Measurements from ENCODE around the gene BCAN.
A peak's percentile ranks its signal among the peaks of the same experiment; 100 is the strongest.

BCAN gene

GRCh38 chr1:156596426-156596825 is 45.5 kb upstream of the BCAN start:
- ChIA-PET CTCF (interaction anchor here (1.6 to 7.7 kb wide), 3 partner anchors 9 to 13 kb away, joined by 5 to 63 read pairs (median 7); no protein-coding TSS in a partner anchor), POLR2A (interaction anchor here (0.6 kb wide), 1 partner anchor 29 kb away, joined by 3 read pairs; no protein-coding TSS in a partner anchor)
- Histone ChIP-seq H3K9me3 (ENCODE audit: control extremely low read depth in 1 of 5, control insufficient read depth in 4 of 5, insufficient read depth in 2 of 5, low read depth in 1 of 5, low read length in 4 of 5) (no peaks in the 10 kb centered on the region), H3K36me3 (ENCODE audit: control insufficient read depth in 4 of 4, insufficient read depth in 4 of 4, low read length in 3 of 4) (peaks cover 3 to 65% (median 44%) of the 10 kb centered on the region in 4 experiments), H3K27me3 (replicated peaks in 2 of 5; ENCODE audit: control insufficient read depth in 4 of 5, insufficient read depth in 5 of 5, low read length in 4 of 5) (no peaks in the 10 kb centered on the region), H3K4me1 (ENCODE audit: control extremely low read depth in 1 of 4, control insufficient read depth in 4 of 4, insufficient read depth in 4 of 4, low read length in 3 of 4) (peaks cover 3 to 27% (median 26%) of the 10 kb centered on the region in 4 experiments), H3K27ac (ENCODE audit: insufficient read depth in 1 of 2, low read depth in 1 of 2, low read length in 2 of 2, poor library complexity in 1 of 2, severe bottlenecking in 2 of 2) (no peak overlapping the region), H3K4me3 (ENCODE audit: control insufficient read depth in 1 of 7, extremely low read depth in 1 of 7, insufficient read depth in 4 of 7, low read depth in 2 of 7, low read length in 6 of 7) (no peak overlapping the region)
- no peak for DNase-seq
- 80% methylated on average over 1 of the region's 3 CpGs for WGBS (ENCODE audit: insufficient coverage)

GRCh38 chr1:156598125-156598524 is 43.8 kb upstream of the BCAN start:
- WGBS (ENCODE audit: insufficient coverage): 96% methylated on average over 5 of the region's 5 CpGs
- H3K27me3 ChIP-seq (replicated peaks in 2 of 5; ENCODE audit: control insufficient read depth in 4 of 5, insufficient read depth in 5 of 5, low read length in 4 of 5): no peaks in the 10 kb centered on the region
- H3K9me3 ChIP-seq (ENCODE audit: control extremely low read depth in 1 of 5, control insufficient read depth in 4 of 5, insufficient read depth in 2 of 5, low read depth in 1 of 5, low read length in 4 of 5): no peaks in the 10 kb centered on the region
- H3K4me3 ChIP-seq (ENCODE audit: control insufficient read depth in 1 of 7, extremely low read depth in 1 of 7, insufficient read depth in 4 of 7, low read depth in 2 of 7, low read length in 6 of 7): no peak overlapping the region
- H3K4me1 ChIP-seq (ENCODE audit: control extremely low read depth in 1 of 4, control insufficient read depth in 4 of 4, insufficient read depth in 4 of 4, low read length in 3 of 4): peaks cover 6 to 30% (median 23%) of the 10 kb centered on the region in 4 experiments
- ChIA-PET CTCF (interaction anchor here (1.2 to 7.7 kb wide), 4 partner anchors 10 to 28 kb away, joined by 3 to 63 read pairs (median 7); no protein-coding TSS in a partner anchor), POLR2A (no interaction called here)
- H3K36me3 ChIP-seq (ENCODE audit: control insufficient read depth in 4 of 4, insufficient read depth in 4 of 4, low read length in 3 of 4): peaks cover 3 to 63% (median 44%) of the 10 kb centered on the region in 4 experiments
- DNase-seq: no peak
- no peak overlapping the region for H3K27ac ChIP-seq (ENCODE audit: insufficient read depth in 1 of 2, low read depth in 1 of 2, low read length in 2 of 2, poor library complexity in 1 of 2, severe bottlenecking in 2 of 2)

DNA sequence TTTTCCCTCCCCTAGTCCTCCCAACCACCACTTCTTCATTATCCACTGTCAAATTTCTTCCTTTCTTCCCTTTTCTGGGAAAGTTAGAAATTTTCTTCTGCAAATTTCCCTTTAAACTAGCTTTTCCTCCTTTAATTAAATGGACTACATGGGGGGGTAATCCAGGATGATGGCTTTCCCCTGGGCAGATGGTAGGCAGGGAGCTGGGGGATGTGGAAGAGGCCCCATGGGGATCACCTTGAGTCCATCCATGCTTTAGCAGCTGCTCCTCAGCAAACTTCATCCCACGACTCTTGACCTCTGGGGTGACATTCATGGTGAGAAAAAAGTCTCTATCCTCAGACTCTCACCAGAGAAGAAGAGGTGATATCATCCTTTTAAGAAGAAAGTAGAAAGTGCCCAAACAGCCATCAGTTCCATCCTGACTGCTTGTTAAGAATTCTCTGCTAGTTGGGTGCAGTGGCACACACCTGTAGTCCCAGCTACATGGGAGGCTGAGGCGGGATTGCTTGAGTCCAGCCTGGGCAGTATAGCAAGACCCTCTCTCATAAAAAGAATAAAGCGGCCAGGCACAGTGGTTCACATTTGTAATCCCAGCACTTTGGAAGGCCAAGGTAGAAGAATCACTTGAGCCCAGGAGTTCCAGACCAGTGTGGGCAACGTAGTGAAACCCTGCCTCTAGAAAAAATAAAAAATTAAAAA is 43.0 kb upstream of the BCAN start:
- H3K9me3 ChIP-seq (ENCODE audit: control extremely low read depth in 1 of 5, control insufficient read depth in 4 of 5, insufficient read depth in 2 of 5, low read depth in 1 of 5, low read length in 4 of 5): no peaks in the 10 kb centered on the region
- no peak overlapping the region for H3K4me3 ChIP-seq (ENCODE audit: control insufficient read depth in 1 of 7, extremely low read depth in 1 of 7, insufficient read depth in 4 of 7, low read depth in 2 of 7, low read length in 6 of 7)
- POLR2A ChIA-PET: no interaction called here
- CTCF ChIA-PET: interaction anchor here (1.2 to 7.7 kb wide), 4 partner anchors 10 to 15 kb away, joined by 3 to 63 read pairs (median 7); no protein-coding TSS in a partner anchor
- WGBS (ENCODE audit: insufficient coverage): 100% methylated on average over 2 of the region's 4 CpGs
- H3K4me1 ChIP-seq (ENCODE audit: control extremely low read depth in 1 of 4, control insufficient read depth in 4 of 4, insufficient read depth in 4 of 4, low read length in 3 of 4): peaks cover 6 to 30% (median 22%) of the 10 kb centered on the region in 4 experiments
- DNase-seq: no peak
- no peaks in the 10 kb centered on the region for H3K27me3 ChIP-seq (replicated peaks in 2 of 5; ENCODE audit: control insufficient read depth in 4 of 5, insufficient read depth in 5 of 5, low read length in 4 of 5)
- H3K36me3 ChIP-seq (ENCODE audit: control insufficient read depth in 4 of 4, insufficient read depth in 4 of 4, low read length in 3 of 4): peaks cover 3 to 55% (median 39%) of the 10 kb centered on the region in 4 experiments
- H3K27ac ChIP-seq (ENCODE audit: insufficient read depth in 1 of 2, low read depth in 1 of 2, low read length in 2 of 2, poor library complexity in 1 of 2, severe bottlenecking in 2 of 2): no peak overlapping the region

DNA sequence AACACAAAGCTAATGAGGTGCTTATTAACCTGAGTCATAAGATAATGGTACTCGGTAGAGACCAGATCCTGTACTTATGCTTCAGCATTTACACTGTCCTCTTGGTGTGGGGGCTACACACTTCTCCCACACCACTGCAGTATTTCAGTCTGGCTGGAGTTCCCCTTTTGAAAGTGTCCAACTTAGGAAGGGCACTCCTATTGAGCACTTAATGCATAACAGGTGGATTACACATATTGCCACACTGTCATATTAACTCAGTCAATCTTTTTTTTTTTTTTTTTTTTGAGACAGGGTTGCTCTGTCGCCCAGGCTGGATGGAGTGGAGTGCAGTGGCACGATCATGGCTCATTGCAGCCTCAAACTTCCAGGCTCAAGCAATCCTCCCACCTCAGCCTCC is 42.1 kb upstream of the BCAN start:
- peak; percentile 78 to 91 (median 89) for DNase-seq
- peaks cover 3 to 46% (median 32%) of the 10 kb centered on the region in 4 experiments for H3K36me3 ChIP-seq (ENCODE audit: control insufficient read depth in 4 of 4, insufficient read depth in 4 of 4, low read length in 3 of 4)
- CTCF ChIA-PET: interaction anchor here (0.7 to 7.7 kb wide), 7 partner anchors 9 to 117 kb away, joined by 3 to 63 read pairs (median 6); partner anchors contain the start of gene NAXE
- POLR2A ChIA-PET: no interaction called here
- 80% methylated on average over 1 of the region's 3 CpGs for WGBS (ENCODE audit: insufficient coverage)
- no peaks in the 10 kb centered on the region for H3K27me3 ChIP-seq (replicated peaks in 2 of 5; ENCODE audit: control insufficient read depth in 4 of 5, insufficient read depth in 5 of 5, low read length in 4 of 5)
- H3K4me3 ChIP-seq (ENCODE audit: control insufficient read depth in 1 of 7, extremely low read depth in 1 of 7, insufficient read depth in 4 of 7, low read depth in 2 of 7, low read length in 6 of 7): peak overlapping the region in 1 of 7 experiments; percentile 81
- H3K27ac ChIP-seq (ENCODE audit: insufficient read depth in 1 of 2, low read depth in 1 of 2, low read length in 2 of 2, poor library complexity in 1 of 2, severe bottlenecking in 2 of 2): no peak overlapping the region
- H3K4me1 ChIP-seq (ENCODE audit: control extremely low read depth in 1 of 4, control insufficient read depth in 4 of 4, insufficient read depth in 4 of 4, low read length in 3 of 4): peaks cover 6 to 30% (median 22%) of the 10 kb centered on the region in 4 experiments
- H3K9me3 ChIP-seq (ENCODE audit: control extremely low read depth in 1 of 5, control insufficient read depth in 4 of 5, insufficient read depth in 2 of 5, low read depth in 1 of 5, low read length in 4 of 5): no peaks in the 10 kb centered on the region

DNA sequence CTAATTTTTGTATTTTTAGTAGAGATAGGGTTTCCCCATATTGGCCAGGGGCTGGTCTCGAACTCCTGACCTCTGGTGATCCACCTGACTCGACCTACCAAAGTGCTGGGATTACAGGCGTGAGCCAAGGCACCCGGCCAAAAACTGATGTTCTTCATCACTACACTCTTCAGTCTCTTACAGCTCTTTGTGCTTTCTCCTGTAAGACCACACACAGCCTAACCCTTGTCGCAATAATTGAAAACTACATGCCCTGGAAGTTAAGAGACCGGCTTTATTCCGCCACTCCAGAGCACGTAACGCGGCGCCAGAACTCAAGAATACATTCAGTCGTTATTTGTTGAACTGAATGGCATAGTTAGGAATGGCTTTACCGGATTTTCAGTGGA is 41.2 kb upstream of the BCAN start:
- 5% methylated on average over 12 of the region's 13 CpGs for WGBS (ENCODE audit: insufficient coverage)
- Histone ChIP-seq H3K9me3 (ENCODE audit: control extremely low read depth in 1 of 5, control insufficient read depth in 4 of 5, insufficient read depth in 2 of 5, low read depth in 1 of 5, low read length in 4 of 5) (no peaks in the 10 kb centered on the region), H3K4me1 (ENCODE audit: control extremely low read depth in 1 of 4, control insufficient read depth in 4 of 4, insufficient read depth in 4 of 4, low read length in 3 of 4) (peaks cover 6 to 30% (median 22%) of the 10 kb centered on the region in 4 experiments), H3K4me3 (ENCODE audit: control insufficient read depth in 1 of 7, extremely low read depth in 1 of 7, insufficient read depth in 4 of 7, low read depth in 2 of 7, low read length in 6 of 7) (peak overlapping the region; percentile 60 to 91 (median 85)), H3K36me3 (ENCODE audit: control insufficient read depth in 4 of 4, insufficient read depth in 4 of 4, low read length in 3 of 4) (peaks cover 3 to 37% (median 23%) of the 10 kb centered on the region in 4 experiments), H3K27ac (ENCODE audit: insufficient read depth in 1 of 2, low read depth in 1 of 2, low read length in 2 of 2, poor library complexity in 1 of 2, severe bottlenecking in 2 of 2) (peak overlapping the region in 1 of 2 experiments; percentile 65), H3K27me3 (replicated peaks in 2 of 5; ENCODE audit: control insufficient read depth in 4 of 5, insufficient read depth in 5 of 5, low read length in 4 of 5) (no peaks in the 10 kb centered on the region)
- CTCF ChIA-PET: interaction anchor here (0.6 to 7.7 kb wide), 8 partner anchors 8 to 120 kb away, joined by 3 to 63 read pairs (median 5); partner anchors contain the start of gene NAXE
- DNase-seq: no peak
- POLR2A ChIA-PET: no interaction called here

GRCh38 chr1:156601122-156601830 is 40.6 kb upstream of the BCAN start, which contains the start of gene GPATCH4:
Gene GPATCH4 (minus strand): TSS chr1:156601479.
- H3K36me3 ChIP-seq (ENCODE audit: control insufficient read depth in 4 of 4, insufficient read depth in 4 of 4, low read length in 3 of 4): peaks cover 0 to 31% (median 19%) of the 10 kb centered on the region in 4 experiments
- H3K27ac ChIP-seq (ENCODE audit: insufficient read depth in 1 of 2, low read depth in 1 of 2, low read length in 2 of 2, poor library complexity in 1 of 2, severe bottlenecking in 2 of 2): peak within 1 kb of the TSS; percentile 47 to 65
- ChIA-PET CTCF (interaction anchor here (1.4 to 7.7 kb wide), 5 partner anchors 10 to 120 kb away, joined by 3 to 63 read pairs (median 6); partner anchors contain the start of gene NAXE), POLR2A (interaction anchor here (0.6 kb wide), 1 partner anchor 120 kb away, joined by 4 read pairs; no protein-coding TSS in a partner anchor)
- H3K9me3 ChIP-seq (ENCODE audit: control extremely low read depth in 1 of 5, control insufficient read depth in 4 of 5, insufficient read depth in 2 of 5, low read depth in 1 of 5, low read length in 4 of 5): no peaks in the 10 kb centered on the region
- peak within 1 kb of the TSS; percentile 60 to 91 (median 85) for H3K4me3 ChIP-seq (ENCODE audit: control insufficient read depth in 1 of 7, extremely low read depth in 1 of 7, insufficient read depth in 4 of 7, low read depth in 2 of 7, low read length in 6 of 7)
- under 1% methylated on average over 34 of the region's 35 CpGs for WGBS (ENCODE audit: insufficient coverage)
- H3K4me1 ChIP-seq (ENCODE audit: control extremely low read depth in 1 of 4, control insufficient read depth in 4 of 4, insufficient read depth in 4 of 4, low read length in 3 of 4): peaks cover 6 to 30% (median 22%) of the 10 kb centered on the region in 4 experiments
- H3K27me3 ChIP-seq (replicated peaks in 2 of 5; ENCODE audit: control insufficient read depth in 4 of 5, insufficient read depth in 5 of 5, low read length in 4 of 5): no peaks in the 10 kb centered on the region
- peak; percentile 75 to 81 (median 80) for DNase-seq
